ENCODE measurements around the gene IL17RE.

Gene IL17RE

DNA sequence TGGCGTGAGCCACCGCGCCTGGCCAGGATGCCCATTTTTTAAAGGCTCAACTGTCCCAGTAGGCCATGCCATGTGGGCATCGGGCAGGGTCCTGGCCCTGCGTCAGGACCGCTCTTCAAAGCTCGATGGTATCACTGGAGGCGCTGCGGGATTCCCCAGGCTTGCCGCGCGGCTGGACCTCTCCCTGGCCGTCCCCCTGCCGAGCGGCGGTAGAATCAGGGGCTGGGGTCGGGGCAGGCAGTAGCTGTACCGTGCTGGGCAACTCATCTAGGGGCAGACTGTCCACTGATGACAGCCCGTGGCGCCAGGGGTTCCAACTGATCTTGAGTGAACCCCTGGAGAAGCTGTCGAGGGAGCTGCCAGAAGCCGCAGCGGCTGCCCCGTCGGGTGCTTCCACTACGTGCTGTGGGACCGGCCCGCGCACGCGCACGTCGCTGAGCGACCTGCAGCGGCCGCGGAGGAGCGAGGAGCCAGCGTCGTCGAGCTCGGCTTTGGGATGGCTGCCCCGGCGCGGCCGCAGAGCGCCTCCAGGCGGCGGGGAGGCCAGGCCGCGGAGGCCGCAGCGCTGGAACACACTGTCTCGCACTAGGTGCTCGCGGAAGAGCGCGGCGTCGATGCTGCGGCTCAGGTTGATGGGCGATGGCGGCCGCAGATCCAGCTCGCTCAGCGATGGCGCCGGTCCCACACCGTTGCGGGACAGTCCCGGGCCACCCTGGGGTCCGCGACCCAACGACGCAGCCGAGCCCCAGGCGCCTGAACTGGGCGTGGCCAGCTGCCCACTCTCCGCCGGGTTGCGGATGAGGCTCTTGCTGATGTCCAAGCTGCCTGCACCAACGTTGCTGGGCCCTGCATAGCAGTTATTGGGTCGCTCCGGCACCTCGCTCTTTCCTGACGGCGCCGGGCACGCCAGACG is 43.7 kb downstream of the IL17RE start:
- Histone ChIP-seq H3K36me3 (ENCODE audit: low read depth) (peaks cover 5% of the 10 kb centered on the region; the same call in 1 of the 2 replicates), H3K4me3 (ENCODE audit: severe bottlenecking) (peak overlapping the region; percentile 42), H3K27ac (ENCODE audit: poor library complexity, severe bottlenecking) (peak overlapping the region; percentile 61), H3K27me3 (ENCODE audit: insufficient read depth, poor library complexity, severe bottlenecking) (no peaks in the 10 kb centered on the region), H3K4me1 (ENCODE audit: insufficient read depth, poor library complexity, severe bottlenecking) (no peaks in the 10 kb centered on the region), H3K9me3 (ENCODE audit: severe bottlenecking) (no peaks in the 10 kb centered on the region)
- peak; percentile 89 for TF ChIP-seq CTCF (IDR thresholded peaks at IDR 0.05; ENCODE audit: poor library complexity, severe bottlenecking)
- peak; percentile 82 for ATAC-seq (ENCODE audit: low read depth)
- peak; percentile 90 for DNase-seq (ENCODE audit: low spot score)

DNA sequence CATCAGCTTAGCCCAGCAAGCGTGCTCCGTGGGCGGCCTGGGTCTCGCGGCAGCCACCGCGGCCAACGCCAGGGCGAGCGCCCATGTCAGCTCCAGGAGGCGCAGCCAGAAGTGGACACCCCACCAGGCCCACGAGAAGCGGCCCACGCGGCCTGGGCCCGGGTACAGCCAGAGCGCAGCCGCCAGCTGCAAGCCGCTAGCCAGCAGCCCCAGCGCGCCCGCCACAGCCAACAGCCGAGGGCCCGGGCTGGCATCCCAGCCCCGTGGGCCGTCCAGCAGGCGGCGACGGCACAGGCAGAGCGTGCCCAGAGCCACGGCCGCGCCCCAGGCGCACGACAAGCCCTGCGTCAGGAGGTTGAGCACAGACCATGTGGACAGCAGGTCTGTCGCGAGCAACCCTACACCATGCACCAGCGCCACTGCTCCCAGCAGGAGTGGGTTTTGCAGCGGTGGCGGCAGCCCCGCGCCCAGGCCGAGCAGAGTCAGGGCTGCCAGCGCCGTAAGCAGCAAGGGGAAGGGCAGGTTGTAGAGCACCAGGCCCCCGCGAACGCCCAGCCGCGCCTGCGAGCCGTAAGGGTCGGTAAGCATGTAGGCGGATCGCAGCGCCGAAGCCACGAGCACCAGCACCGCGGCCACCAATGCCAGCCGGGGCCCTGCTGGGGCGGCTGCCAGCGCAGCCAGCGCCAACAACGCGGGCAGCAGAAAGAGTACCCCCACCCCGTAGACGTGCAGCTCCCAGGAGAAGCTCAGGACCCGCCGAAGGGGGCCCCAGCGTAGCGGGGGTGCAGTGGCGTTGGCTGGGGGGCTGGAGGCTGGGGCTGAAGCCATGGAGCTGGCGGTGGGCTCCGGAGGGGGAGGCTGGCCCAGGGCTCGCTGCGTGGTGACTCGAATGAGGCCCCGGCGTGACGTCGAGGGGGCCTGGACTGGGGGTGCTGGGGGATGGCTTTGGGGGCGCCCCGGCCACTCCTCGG is 44.7 kb downstream of the IL17RE start:
- TF ChIP-seq CTCF (IDR thresholded peaks at IDR 0.05; ENCODE audit: poor library complexity, severe bottlenecking) = peak; percentile 67
- peak; percentile 78 for DNase-seq (ENCODE audit: low spot score)
- Histone ChIP-seq H3K36me3 (ENCODE audit: low read depth) (0 out of 2 replicates have a peak, but pooled peaks cover 5% of the 10 kb centered on the region), H3K27me3 (ENCODE audit: insufficient read depth, poor library complexity, severe bottlenecking) (no peaks in the 10 kb centered on the region), H3K4me3 (ENCODE audit: severe bottlenecking) (peak overlapping the region; percentile 42), H3K27ac (ENCODE audit: poor library complexity, severe bottlenecking) (peak overlapping the region; percentile 61), H3K4me1 (ENCODE audit: insufficient read depth, poor library complexity, severe bottlenecking) (no peaks in the 10 kb centered on the region), H3K9me3 (ENCODE audit: severe bottlenecking) (no peaks in the 10 kb centered on the region)
- ATAC-seq (ENCODE audit: low read depth) = peak; percentile 74

- H3K27ac ChIP-seq (ENCODE audit: poor library complexity, severe bottlenecking) = no peak overlapping the region
- H3K27me3 ChIP-seq (ENCODE audit: insufficient read depth, poor library complexity, severe bottlenecking) = no peaks in the 10 kb centered on the region
- H3K9me3 ChIP-seq (ENCODE audit: severe bottlenecking) = no peaks in the 10 kb centered on the region
- no peak overlapping the region for H3K4me3 ChIP-seq (ENCODE audit: severe bottlenecking)
- H3K4me1 ChIP-seq (ENCODE audit: insufficient read depth, poor library complexity, severe bottlenecking) = no peaks in the 10 kb centered on the region
- peak; percentile 30 for DNase-seq (ENCODE audit: low spot score)
- 0 out of 2 replicates have a peak, but pooled peaks cover 5% of the 10 kb centered on the region for H3K36me3 ChIP-seq (ENCODE audit: low read depth)
- TF ChIP-seq CTCF (IDR thresholded peaks at IDR 0.05; ENCODE audit: poor library complexity, severe bottlenecking) = no peak
- ATAC-seq (ENCODE audit: low read depth) = no peak
Measured at GRCh38 chr3:9948586-9948985, 45.9 kb downstream of the IL17RE start.

- Histone ChIP-seq H3K27me3 (ENCODE audit: insufficient read depth, poor library complexity, severe bottlenecking) (no peaks in the 10 kb centered on the region), H3K4me1 (ENCODE audit: insufficient read depth, poor library complexity, severe bottlenecking) (no peaks in the 10 kb centered on the region), H3K4me3 (ENCODE audit: severe bottlenecking) (no peak overlapping the region), H3K27ac (ENCODE audit: poor library complexity, severe bottlenecking) (no peak overlapping the region), H3K36me3 (ENCODE audit: low read depth) (0 out of 2 replicates have a peak, but pooled peaks cover 5% of the 10 kb centered on the region), H3K9me3 (ENCODE audit: severe bottlenecking) (no peaks in the 10 kb centered on the region)
- peak; percentile 54 for DNase-seq (ENCODE audit: low spot score)
- ATAC-seq (ENCODE audit: low read depth) = no peak
- no peak for TF ChIP-seq CTCF (IDR thresholded peaks at IDR 0.05; ENCODE audit: poor library complexity, severe bottlenecking)
Measured at GRCh38 chr3:9949115-9949514, 46.5 kb downstream of the IL17RE start.
